NCI-H82 treated with DMSO at 0.1 percent for 48 hours (cell line): ENCODE results near the gene LRRC4C.

ENCODE experiments used
- DNase-seq: peaks from one replicate; lab custom pipeline; 2025; ENCODE audit not compliant: unreplicated experiment; lab: John Stamatoyannopoulos, UW

Gene LRRC4C

DNA sequence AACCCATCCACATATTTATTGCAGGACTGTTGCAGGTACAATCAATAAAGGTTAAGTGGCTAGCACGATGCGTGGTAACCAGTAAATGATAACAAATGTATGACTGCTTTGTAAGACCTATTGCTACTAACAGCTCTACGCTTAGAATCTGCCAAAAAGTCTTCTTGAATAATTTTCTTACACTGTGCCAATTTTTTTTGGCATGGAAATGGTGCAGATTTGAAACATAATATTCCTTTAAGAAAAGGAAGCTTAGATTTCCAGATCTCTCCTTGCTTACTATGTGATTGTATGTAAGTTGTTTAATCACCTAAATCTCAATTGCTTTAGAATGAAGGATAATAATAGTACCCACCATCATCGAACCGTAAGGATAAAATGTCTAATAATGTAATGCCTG lies 192.0 kb downstream of the LRRC4C start:
- DNase-seq: no peak

DNA sequence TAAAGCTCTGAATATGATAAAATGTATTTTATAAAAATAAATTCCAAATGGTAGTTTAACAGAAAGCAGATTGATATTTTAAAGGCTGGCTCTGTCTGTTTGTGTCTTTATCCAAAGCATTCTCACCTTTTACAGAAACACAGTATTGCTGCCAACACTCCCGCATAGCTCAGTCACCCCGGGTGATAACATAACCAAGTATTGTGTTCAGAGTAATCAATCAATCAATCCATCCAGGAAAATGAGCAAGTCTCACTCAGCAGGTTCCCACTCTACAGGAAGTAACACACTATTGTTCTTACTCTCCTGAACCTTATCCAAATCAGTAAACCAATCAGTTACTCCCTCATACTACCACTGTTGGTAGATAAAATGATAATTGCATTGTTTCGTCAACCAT lies 203.4 kb downstream of the LRRC4C start:
- no peak for DNase-seq

DNA sequence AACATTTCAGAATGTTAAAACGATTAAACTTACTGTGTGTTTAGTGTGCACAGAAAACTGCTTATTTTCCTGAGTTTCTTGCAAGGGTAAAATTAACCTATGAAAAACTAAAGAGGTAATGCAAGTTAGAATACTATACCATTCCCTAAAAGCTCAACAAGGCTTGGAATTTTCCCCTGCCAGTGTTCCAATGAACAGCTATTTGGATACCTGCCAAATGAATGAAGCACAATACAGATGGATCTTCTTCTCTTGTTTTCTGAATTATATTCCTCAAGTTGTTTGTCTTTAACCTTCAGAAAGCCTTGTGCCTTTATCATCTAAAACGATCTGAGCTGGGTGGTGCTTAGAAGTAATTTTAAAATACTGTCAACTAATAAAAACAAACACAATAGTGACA lies 204.5 kb downstream of the LRRC4C start:
- DNase-seq: no peak

DNA sequence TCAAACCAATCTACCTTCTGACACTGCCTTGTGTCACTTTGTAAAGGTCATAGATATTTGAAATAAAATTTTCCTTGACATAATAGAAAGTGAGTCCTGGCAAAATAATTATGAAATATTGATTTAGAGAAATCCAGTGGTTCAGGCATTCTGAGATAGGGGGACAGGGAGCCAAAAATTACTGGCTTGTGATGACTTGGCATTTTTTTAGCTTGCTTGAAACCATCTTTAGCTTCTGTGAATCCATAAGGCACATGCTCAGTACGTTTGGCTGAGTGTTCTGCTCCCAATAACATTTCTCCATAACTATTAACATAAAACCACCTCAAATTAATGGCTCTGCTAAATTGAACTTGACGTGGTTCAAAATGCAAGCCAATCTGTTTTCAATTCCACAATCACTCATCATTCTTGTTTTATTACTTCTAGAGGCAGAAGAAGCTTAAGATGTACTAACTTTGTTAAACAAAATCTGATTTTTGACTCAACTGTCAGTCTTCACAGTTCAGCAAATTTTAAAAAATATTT lies 209.0 kb downstream of the LRRC4C start:
- DNase-seq: no peak

DNA sequence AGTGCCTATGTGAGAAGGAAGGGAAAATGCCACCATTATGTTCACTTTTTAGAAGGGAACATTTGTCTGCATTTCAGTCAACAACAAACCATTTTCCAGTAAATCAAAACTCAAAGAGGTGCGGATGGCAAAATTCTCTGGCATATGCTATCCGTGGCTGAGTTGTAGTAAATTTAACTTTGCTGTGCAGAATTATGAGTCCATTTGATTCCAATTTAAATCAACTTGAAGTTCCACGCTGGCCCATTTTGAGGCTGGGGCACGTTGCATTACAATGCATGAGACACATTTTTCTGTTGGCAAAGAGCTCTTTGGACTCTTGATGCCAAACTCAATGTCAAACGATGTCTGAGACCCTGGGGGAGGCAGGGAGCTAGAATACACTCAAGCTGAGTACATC lies 211.8 kb downstream of the LRRC4C start:
- no peak for DNase-seq

DNA sequence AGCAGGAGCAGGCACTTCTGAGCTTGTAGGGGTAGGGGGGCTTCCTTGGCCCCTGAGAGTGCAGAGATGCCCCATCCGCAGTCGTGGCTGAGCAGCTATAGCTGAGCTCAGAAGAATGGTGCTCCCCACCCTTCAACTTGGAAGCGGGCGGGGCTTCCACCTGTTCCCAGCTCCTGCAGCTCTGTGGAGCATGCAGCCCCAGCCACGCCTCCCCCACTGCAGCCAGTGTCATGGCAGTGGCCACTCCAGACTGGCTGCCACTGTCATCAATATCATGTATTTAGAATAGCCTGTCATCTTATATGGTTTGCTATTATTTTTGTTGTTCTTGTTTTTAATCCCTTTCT lies 213.1 kb downstream of the LRRC4C start:
- DNase-seq: no peak

DNA sequence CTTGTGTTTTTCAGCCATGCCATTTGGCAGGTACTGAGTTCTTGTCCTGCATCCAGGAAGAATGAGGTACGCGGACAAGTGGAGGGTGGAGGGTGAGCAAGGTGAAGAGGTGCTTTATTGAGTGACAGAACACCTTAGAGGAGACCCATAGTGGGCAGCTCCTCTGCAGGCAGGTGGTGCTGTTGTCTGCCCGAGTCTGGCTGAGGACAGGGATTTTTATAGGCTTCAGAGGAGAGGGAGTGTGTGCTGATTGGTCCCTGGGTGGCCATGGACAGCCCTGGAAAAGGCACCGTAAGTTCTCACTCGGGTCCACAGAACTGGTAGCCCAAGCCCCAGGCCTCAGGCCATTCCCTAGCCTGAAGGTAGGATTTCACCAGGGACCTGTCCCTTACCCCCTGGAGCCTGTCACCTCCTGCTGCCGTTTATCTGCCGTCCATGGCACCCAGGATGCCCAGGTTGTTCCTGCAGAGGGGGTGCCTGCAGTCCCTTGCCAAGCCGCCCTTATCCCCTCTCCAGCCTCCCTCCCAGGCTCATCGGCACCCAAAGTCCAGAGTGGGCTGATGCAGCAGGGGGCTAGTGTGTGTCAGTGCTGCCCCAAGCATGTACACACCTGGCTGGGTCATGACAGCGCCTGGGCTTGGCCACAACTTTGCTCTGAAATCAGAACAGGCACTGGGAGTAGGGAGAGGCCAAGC lies 213.6 kb downstream of the LRRC4C start:
- DNase-seq: no peak

DNA sequence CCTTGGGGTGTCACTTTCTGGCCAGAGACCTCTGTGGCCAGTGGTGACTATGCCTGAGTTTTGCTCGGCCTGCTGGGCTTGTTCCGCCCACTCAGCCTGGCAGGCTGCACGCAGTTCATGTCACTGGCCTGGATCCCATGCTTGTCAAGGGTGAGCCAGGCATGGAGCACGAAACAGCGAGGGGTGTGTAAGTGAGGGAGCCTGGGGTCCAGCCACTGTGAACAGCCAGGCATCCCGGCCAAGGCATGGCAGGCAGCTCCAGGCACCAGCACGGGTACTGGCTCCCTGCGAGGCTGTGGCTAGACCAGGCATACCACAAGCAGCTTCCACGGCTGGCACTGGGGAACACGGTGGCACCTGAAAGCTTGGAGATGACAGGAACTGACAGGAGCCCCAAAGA lies 214.3 kb downstream of the LRRC4C start:
- no peak for DNase-seq

DNA sequence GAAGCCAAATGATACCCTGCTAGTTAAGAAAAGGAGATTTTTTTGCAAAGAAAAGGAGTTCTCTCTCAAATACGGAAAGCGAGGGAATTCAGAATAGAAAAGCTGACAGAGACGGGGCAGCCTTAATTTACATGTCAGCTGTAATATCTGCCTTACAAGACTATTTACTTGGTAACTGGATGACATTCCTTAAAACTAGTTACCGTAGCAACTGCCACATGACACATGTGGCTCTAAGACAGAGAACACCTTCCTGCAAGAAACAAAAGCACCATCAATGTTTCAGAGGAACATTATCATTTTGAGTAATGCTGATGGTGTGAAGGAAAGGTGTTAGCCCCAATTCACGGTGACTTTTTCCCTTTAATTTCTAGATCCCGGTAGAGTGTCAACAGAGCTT lies 222.1 kb downstream of the LRRC4C start:
- no peak for DNase-seq

DNA sequence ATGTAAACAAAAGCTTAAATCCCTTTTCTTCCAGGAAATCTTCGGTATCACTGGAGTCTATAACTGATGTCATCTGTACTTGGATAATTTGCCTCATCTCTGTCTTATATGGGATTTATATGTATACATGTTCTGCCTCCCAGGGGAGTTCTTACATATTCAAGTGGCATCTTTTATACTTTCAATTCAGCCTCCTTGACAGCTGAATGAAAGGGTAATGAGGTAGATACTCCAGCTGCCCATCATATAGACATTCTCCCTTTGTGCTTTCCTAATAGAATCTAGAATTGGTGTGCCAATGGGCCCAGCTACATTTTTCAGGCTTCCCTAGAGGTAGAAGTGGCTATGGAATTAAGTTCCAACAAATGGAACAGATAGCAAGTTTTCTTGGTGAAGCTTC lies 223.8 kb downstream of the LRRC4C start:
- no peak for DNase-seq

DNA sequence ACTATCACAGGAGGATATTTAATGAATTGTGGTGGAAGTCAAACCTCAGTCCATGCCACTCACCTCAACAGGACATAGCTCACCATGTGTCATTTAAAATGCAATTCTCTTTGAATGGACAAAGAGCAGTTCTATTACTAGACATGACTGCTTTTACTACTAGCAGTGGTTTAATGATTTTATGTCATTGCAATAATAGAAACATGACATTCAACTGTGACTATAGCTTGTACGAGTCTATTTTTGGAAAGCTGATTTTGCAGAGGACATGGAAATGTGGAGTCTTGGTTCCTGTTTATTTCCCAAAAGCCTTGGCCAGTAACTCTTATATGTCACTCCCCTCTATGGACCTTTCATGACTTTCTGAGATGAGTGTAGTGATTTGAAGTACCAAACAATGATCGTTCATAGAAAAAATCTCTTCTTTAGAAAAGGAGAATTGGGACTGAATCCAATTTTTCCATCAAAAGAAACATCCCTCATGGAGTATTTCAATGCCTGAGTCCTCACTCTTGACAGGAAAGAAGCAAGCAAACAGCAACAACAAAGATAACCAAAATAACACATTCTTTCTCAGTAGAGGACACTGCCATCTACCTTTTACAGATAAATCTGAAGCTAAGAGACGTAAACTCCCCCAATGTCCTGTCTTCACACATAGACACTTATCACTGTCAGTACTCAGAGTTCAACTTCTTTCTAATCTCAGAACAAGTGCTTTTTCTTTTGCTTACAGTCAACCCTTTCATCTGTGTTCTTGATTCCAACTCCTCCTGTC lies 233.4 kb downstream of the LRRC4C start:
- DNase-seq: no peak

DNA sequence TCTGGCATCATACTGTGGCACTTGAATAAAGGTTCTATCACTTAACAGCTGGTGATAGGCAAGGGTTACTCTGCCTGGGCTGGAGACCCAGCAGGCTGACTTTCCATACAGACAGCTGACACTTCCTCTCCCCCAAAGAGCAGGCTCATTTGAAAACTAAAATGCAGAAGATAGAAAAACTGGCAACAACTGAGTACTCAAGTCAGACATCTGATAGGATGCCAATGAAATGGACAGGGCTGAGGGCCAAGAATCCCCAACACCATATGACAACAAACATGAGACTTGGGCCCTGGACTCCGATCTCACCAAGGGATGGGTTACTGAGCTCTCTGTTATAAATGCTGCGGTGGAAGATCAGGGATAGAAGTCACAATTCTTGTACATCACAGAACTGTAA lies 237.2 kb downstream of the LRRC4C start:
- no peak for DNase-seq

DNA sequence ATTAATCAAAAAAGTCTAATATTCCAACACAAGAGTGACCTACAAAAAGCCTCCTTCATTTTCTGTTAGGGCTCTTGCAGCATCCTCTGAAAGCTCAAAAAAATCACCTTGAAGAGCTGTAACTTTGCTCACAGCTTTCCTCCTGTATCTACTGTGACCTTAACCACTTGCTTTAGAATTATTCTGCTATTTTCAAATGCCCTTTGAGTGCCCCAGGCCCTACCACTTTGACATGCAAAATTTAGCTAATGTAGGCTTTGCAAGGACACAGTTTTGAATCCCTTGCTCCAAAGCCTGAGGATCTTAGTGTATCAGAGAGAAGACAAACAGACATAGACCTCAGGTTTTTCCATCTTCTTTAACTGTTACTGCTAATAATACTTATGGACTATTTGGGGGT lies 253.1 kb downstream of the LRRC4C start:
- no peak for DNase-seq

DNA sequence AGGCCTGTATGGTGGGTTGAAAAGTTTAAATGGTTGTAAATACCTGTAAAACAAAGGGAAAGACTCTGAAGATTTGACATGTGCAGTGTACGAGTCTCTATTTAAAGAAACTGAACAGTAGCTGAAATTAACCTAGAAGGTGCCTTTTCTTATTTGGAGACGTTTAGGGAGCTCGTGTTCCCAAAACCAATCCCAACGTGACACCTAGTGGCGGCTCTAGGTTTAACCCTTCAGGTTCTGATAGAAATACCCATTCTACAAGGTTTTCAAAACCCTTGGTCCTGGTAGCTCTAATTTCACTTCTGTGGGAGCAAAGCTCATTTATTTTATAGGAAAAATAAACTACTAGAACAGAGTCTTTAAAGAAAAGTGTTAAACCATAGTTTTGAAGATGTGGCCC lies 258.3 kb downstream of the LRRC4C start:
- peak; percentile 16 for DNase-seq

DNA sequence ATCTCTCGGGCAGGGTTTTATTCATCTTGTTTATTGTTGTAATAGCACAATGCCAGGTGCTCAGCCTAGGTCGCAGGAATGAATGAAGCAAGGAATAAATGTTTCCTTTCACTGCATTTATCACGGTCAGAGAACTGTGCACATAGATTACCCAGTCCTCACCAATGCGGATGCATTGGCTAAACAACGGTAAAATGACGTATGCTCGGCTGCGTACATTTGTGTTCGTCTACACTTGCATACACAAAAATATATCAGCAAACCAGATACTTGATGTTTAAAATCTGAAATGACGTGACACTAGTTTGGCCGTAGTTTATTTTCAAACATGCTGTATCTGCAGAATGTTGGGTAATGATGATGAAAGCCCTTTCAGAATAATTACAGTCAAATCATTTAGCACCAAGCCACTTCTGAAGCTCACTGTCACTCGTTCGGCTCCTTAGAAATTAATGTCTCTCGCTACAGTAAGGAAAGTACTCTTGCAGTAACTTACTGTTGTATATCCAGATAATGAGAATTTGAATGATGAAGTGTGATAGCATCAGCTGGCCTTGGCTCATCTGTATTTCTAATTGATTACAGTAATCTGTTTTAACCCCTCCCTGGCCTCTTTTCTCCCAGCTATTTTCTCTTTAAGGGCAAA lies 268.9 kb downstream of the LRRC4C start:
- DNase-seq: no peak

DNA sequence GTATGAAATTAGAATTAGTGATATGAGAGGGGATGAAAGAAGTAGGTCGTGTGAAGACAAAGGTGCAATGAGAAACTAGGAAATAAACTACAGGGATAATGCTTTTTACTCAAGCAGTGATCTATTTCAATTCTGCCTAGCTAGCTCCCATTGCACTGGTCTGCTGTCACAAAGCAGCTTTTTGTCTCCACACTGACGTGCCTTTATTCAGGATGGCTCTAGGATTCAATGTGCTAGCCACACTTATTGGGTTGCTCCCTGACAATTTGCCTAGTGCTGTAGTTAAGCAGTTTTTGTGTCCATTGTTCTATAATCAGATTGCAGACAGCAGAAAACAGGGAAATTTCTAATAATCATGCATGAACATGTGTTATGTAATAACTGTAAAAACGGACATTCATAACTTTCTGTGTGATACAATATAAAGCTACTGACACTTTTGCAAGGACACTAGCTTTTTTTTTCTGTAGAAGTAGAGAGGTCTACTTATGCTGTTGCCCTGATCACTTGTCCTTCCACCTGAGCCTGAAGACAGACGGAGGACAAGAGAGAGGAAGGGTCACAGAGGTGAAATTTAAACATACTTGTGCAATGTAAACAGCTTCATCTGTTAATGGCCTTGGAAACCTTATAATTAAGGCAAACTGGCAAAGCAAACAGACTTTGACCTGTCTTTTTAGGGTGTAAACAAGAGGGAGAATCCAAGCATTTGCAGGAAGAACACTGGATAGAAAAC lies 269.6 kb downstream of the LRRC4C start:
- no peak for DNase-seq

DNA sequence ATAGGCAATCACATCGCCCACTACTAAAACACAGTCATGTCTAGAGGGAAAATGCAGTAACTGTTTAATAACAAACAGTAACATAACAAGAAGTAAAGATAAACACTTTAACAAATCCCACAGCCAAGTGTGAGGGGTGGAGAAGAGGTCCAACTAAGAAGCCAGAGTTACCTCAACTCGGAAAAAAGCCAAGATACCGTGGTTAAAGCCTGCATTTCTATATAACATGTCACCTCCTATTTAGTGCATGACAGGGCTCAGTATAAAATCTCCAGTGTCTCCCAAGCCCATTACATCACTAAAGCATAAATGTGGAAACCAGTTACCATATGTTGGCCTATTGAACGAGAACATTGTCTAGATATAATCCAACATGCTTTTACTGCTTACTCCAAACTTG lies 281.7 kb downstream of the LRRC4C start:
- no peak for DNase-seq

DNA sequence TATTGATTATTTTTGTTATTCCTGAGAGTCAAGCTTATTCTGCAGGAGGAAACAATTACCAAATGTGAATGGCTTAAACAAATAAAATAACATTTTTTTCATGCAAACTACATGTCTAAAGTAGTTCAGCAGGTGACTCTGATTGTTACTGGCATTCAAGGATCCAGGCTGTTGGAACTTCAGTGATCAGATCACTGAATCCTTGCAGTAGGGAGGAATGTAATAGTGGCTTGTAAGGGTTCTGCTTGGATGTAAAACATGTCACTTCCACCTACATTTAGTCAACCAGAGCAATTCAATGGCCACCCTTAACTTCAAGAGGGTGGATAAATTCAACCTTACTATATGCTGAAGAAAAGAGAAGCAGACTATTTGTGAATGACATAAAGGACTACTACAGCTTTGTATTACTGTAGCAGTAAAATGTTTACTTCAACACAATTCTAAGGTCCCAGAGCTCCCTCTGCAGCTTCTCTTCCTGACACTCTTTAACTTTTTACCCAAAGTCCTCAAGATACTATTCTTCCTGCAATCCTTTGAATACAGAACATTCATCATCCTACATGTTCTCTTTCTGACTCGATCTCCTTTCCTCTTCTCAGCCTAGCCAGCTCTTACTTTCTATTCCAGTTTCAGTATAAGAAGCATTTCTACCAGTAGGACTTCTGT lies 284.0 kb downstream of the LRRC4C start:
- no peak for DNase-seq

DNA sequence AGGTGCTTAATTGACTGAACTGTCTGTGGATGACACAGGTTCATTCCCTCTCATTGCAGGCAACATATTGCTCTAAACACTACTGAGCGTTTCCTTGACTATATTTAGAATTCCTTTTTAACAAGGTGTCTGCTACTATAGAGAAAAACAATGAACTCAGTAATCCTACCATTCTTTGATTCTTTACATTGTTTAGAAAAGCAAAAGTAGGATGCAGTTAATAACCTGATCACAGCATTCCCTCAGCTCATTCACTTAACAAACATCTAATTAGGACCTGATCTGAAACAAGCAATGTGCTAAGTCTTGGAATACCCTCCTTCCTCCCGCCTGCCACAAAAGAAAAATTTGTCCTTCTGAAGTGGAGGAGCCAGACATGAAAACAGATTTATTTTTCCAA lies 313.1 kb downstream of the LRRC4C start:
- DNase-seq: no peak

DNA sequence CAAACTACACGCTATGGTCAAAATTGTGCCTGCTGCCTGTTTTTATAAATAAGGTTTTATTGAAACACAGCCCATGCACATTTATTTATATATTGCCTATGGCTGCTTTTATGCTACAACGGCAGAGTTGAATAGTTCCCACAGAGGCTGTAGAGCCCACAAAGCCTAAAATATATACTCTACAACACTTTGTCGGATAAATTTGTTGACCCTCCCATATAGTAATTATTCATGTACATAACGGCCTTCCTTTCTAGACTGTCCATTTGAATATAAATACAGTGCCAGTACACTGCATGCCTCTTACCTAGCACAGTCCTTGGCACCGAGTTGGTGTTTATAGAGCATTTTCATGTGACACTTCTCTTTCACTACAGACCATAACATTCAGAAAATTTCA lies 314.0 kb downstream of the LRRC4C start:
- no peak for DNase-seq

DNA sequence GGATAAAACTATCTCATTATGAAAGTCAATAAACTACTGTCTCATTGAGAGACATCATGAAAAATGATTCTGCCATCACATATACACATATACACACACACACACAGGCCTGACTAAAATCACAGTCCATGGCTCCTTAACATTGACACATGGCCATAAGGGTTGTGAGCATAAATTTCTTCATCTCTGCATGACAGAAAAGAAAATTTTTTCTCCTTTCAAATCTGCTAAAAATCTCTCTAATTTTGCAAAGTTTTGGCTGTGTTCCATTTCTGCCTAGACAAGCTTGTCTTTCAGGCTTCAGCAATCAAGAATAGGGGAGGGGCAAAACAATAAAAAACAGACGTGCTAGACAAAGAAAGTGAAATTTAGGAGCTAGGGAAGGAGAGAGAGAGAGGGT lies 324.5 kb downstream of the LRRC4C start:
- DNase-seq: no peak
